PC-9 (cell line): ENCODE measurements around the gene RTL1. TPM values are rescaled to one million over a fixed set of nuclear protein-coding genes. Genes with fewer than 3 reads are reported as not detected.

Experiments
- BruUV-seq: library from RNA; stranded (reverse); fragments of 400-500 nt; replicated peaks from 2 replicates; lab custom pipeline; 2021; lab: Mats Ljungman, UMichigan
- CTCF ChIA-PET: fragments of 300-600 bp; sonication (Branson Sonifier 250); formaldehyde crosslinking; loops from one replicate; lab custom pipeline; 2022; ENCODE audit warnings: antibody characterized with exemption; lab: Charles Lee
- POLR2A ChIA-PET: fragments of 300-600 bp; sonication (Branson Sonifier 250); formaldehyde crosslinking; loops from one replicate; lab custom pipeline; 2022; ENCODE audit warnings: antibody characterized with exemption; ENCODE audit not compliant: unreplicated experiment; lab: Charles Lee
- DNase-seq, 2 experiments: peaks; one replicate each; pipeline versions ENCODE4 v3.0.0 to v3.0.0-alpha.2; 2015 to 2022; ENCODE audit warnings: mixed read lengths in 1 of 2
- H2AFZ ChIP-seq: fragments of 200-600 bp; sonication (generic); 2 replicates; pipeline ENCODE4 v1.8.1; 2017; ENCODE audit warnings: antibody characterized with exemption
- H3F3A ChIP-seq: fragments of 200-600 bp; sonication (generic); 2 replicates; pipeline ENCODE4 v1.8.1; 2017; ENCODE audit warnings: antibody characterized with exemption, mild to moderate bottlenecking, low read depth; ENCODE audit not compliant: insufficient read depth
- H3K27ac ChIP-seq: fragments of 200-600 bp; sonication (generic); 2 replicates; pipeline ENCODE4 v1.6.1; 2016; ENCODE audit warnings: mixed run types
- H3K27me3 ChIP-seq: fragments of 200-600 bp; sonication (generic); 2 replicates; pipeline ENCODE4 v1.6.1; 2016; ENCODE audit warnings: low read depth, mixed run types; ENCODE audit not compliant: insufficient read depth
- H3K36me3 ChIP-seq: fragments of 200-600 bp; sonication (generic); 2 replicates; pipeline ENCODE4 v1.6.1; 2016; ENCODE audit warnings: low read depth, mixed run types
- H3K4me1 ChIP-seq: fragments of 200-600 bp; sonication (generic); replicated peaks from 2 replicates; pipeline ENCODE4 v1.6.1; 2016; ENCODE audit warnings: mixed run types; ENCODE audit not compliant: insufficient read depth
- H3K4me2 ChIP-seq: fragments of 200-600 bp; sonication (generic); 2 replicates; pipeline ENCODE4 v1.6.1; 2017; ENCODE audit warnings: mixed run types
- H3K4me3 ChIP-seq: fragments of 200-600 bp; sonication (generic); 2 replicates; pipeline ENCODE4 v1.6.1; 2016; ENCODE audit warnings: mixed run types
- H3K79me2 ChIP-seq: fragments of 200-600 bp; sonication (generic); 2 replicates; pipeline ENCODE4 v1.6.1; 2017; ENCODE audit warnings: low read depth, mixed run types
- H3K9me2 ChIP-seq: fragments of 200-600 bp; sonication (generic); 2 replicates; pipeline ENCODE4 v1.8.1; 2017; ENCODE audit warnings: mild to moderate bottlenecking; ENCODE audit not compliant: insufficient read depth
- H3K9me3 ChIP-seq: fragments of 200-600 bp; sonication (generic); 2 replicates; pipeline ENCODE4 v1.8.1; 2016; ENCODE audit warnings: low read depth; ENCODE audit not compliant: insufficient read depth
- H4K20me1 ChIP-seq: fragments of 200-600 bp; sonication (generic); 2 replicates; pipeline ENCODE4 v1.8.1; 2017; ENCODE audit not compliant: insufficient read depth
- CTCF ChIP-seq: fragments of 200-600 bp; sonication (generic); conservative IDR thresholded peaks from 2 replicates; pipeline ENCODE4 v1.6.1; 2017; ENCODE audit warnings: mixed run types, antibody characterized with exemption, mild to moderate bottlenecking, moderate library complexity
- EZH2 ChIP-seq: fragments of 200-600 bp; sonication (generic); IDR thresholded peaks from 2 replicates; pipeline ENCODE4 v1.8.0; 2017; ENCODE audit warnings: antibody characterized with exemption, low read depth
- intact Hi-C: fragments of 100-400 bp; cut with micrococcal nuclease; formaldehyde crosslinking; loops from one replicate; pipeline ENCODE4 v1.10.0; 2022; ENCODE audit not compliant: unreplicated experiment
- total RNA-seq: library from RNA; stranded (reverse); gene quantifications from 2 replicates; pipeline ENCODE4 v1.2.3, GENCODE V29; 2021

Gene RTL1
- total RNA-seq, 1 experiment from 2014 or later, result not detected

DNA sequence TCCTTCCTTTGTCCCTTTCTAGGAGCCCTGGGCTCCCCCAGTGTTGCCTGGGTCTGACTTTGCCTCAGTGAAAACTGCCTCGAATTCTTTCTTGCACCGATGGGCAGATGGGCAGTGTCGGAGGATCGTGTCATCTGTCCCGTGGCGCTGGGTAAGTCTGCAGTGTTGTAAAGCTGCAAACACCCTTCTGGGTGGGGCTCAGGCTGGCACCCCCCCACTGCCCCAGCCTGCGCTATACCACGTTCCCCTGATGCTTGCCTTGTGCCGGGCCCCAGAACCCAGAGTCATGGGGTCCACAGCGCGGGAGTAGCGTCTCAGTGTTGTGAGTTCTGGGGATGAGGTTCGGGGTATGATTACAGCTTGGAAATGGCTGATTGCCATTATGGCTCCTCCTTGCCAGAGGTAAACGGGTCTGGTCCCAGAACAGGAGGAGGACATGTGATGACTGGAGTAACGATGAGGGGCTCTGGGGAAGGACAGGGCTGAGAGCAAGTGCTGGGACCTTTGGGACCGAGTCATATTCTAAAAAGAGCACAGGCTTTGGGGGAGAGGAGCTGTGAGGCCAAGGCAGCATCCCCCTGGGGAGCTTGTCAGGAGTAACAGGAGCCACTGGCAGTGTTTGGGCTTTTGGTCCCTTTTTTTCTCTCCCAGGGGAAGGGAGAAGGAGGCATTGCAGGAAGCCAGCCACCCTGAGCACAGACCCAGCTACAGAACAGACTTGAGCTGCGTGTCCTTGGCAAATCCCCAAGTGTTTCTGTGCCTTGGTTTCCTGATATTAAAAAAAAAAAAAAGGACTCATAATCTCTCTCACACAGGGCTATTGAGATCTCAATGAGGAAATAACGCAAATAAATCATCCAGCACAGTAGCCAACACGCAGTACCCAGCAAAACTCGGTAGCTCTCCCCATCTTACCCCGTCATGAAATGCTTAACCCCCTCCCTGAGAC lies 4.3 kb downstream of the RTL1 start:
- no peaks in the 10 kb centered on the region for H4K20me1 ChIP-seq
- no TSS peak for BruUV-seq
- H3K27me3 ChIP-seq, result peaks cover 76% of the 10 kb centered on the region
- TF ChIP-seq EZH2 (no peak), CTCF (no peak)
- no peak overlapping the region for H3K4me2 ChIP-seq
- H3K9me3 ChIP-seq, result no peaks in the 10 kb centered on the region
- DNase-seq, result no peak
- ChIA-PET CTCF (no interaction called here), POLR2A (no interaction called here)
- no peaks in the 10 kb centered on the region for H3K4me1 ChIP-seq
- H2AFZ ChIP-seq, result no peak overlapping the region
- no peaks in the 10 kb centered on the region for H3F3A ChIP-seq
- intact Hi-C loops, result no loop called here
- H3K36me3 ChIP-seq, result no peaks in the 10 kb centered on the region
- no peak overlapping the region for H3K27ac ChIP-seq
- H3K9me2 ChIP-seq, result no peaks in the 10 kb centered on the region
- no peak overlapping the region for H3K4me3 ChIP-seq
- H3K79me2 ChIP-seq, result no peaks in the 10 kb centered on the region

GRCh38 chr14:100898465-100898864 lies 5.1 kb downstream of the RTL1 start:
- intact Hi-C loops, result no loop called here

More at GRCh38 chr14:100898465-100898864, 5.1 kb downstream of the RTL1 start:
- no peaks in the 10 kb centered on the region for H4K20me1 ChIP-seq
- POLR2A ChIA-PET, result no interaction called here
- no peak overlapping the region for H3K27ac ChIP-seq
- TF ChIP-seq EZH2, result no peak
- TF ChIP-seq CTCF, result no peak
- CTCF ChIA-PET, result no interaction called here
- H3K4me3 ChIP-seq, result no peak overlapping the region
- DNase-seq, result no peak
- no peak overlapping the region for H3K4me2 ChIP-seq
- H3K27me3 ChIP-seq, result peaks cover 80% of the 10 kb centered on the region
- H3K79me2 ChIP-seq, result no peaks in the 10 kb centered on the region
- no peak overlapping the region for H2AFZ ChIP-seq
- H3K9me2 ChIP-seq, result no peaks in the 10 kb centered on the region
- H3K4me1 ChIP-seq, result no peaks in the 10 kb centered on the region
- no peaks in the 10 kb centered on the region for H3K36me3 ChIP-seq
- no TSS peak for BruUV-seq
- H3F3A ChIP-seq, result no peaks in the 10 kb centered on the region
- no peaks in the 10 kb centered on the region for H3K9me3 ChIP-seq
